Measurements from ENCODE around the gene PRKCE.

The PRKCE gene

GRCh38 chr2:45965871-45966498, 314.5 kb downstream of the PRKCE start:
- DNase-seq (ENCODE audit: low read depth) = no peak

GRCh38 chr2:45968946-45969584, 317.6 kb downstream of the PRKCE start:
- no peak for DNase-seq (ENCODE audit: low read depth)

GRCh38 chr2:45973426-45973825, 322.0 kb downstream of the PRKCE start:
- no peak for DNase-seq (ENCODE audit: low read depth)

GRCh38 chr2:45974056-45974455, 322.6 kb downstream of the PRKCE start:
- DNase-seq (ENCODE audit: low read depth) = no peak

DNA sequence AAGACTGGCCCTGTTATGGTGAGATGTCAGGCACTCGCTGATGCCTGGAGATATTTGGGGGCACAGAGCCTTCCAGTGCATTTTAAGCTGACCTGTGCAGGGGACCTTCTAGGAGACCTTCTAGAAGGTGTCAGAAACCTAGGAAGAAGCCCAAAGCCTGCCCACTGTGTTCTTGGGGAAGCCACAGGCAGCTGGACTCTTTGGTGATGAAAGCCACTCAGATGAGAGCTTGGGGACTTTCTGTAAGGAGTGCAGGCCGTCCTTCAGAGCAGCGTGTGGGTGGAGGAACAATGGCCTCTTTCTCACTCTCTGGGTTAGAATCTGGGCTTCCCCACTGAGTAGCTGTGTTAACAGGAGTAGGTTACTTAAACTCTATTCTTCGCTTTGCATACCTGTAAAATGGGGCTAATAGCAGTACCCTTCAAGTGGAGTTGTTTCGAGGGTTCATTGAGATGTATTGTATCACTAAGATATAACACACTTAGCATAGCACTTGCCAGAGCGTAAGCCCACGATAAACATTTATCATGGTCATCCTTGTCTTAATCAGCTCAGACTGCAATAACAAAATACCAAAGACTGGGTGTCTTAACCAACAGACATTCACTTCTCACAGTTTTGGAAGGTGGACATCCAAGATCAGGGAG, 323.4 kb downstream of the PRKCE start:
- no peak for DNase-seq (ENCODE audit: low read depth)

GRCh38 chr2:45975752-45976517, 324.5 kb downstream of the PRKCE start:
- DNase-seq (ENCODE audit: low read depth) = no peak

- no peak for DNase-seq (ENCODE audit: low read depth)
Observed at GRCh38 chr2:45978302-45978859, 326.9 kb downstream of the PRKCE start.

DNA sequence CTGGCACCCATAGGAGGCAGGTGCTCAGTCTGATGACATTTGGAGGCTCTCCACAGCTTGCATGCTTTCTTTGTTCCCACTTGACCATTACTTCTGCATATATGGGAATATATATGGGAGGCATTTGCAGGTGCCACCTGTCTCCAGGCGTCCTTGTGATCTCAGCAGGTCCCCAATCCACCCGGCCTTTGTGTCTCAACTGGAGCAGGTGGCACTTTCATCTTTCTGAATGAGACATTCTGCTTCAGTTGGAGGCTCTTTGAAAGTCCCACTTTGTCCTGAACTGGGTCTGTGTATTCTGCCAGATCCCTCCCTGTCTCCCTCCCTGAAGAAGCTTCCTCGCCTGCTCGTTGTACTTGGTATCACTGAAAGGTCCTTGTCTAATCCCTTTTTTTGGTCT, 327.6 kb downstream of the PRKCE start:
- DNase-seq (ENCODE audit: low read depth) = no peak

GRCh38 chr2:45980161-45980865, 328.8 kb downstream of the PRKCE start:
- DNase-seq (ENCODE audit: low read depth) = no peak

- no peak for DNase-seq (ENCODE audit: low read depth)
Observed at GRCh38 chr2:45981384-45981930, 330.0 kb downstream of the PRKCE start.

- DNase-seq (ENCODE audit: low read depth) = no peak
Observed at GRCh38 chr2:45982096-45982495, 330.6 kb downstream of the PRKCE start.

DNA sequence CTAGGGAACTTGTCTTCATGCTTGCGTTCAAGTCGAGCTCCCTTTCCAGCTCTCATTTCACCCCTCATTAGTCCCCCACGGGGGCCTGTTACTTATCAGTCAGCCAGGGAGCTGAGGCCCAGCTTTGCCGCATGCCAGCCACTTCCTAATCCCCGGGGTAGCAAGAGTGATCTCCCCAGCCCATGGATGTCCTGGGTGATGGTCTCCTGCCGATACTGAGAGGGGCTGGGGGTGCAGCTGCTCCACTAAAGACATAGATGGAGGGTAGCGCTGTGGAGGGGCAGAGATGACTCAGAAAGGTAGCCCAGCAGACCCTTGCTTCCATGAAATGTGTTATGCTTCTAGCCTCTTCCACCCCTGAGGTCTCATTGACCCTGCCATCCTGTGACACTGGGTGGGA, 331.7 kb downstream of the PRKCE start:
- no peak for DNase-seq (ENCODE audit: low read depth)

DNA sequence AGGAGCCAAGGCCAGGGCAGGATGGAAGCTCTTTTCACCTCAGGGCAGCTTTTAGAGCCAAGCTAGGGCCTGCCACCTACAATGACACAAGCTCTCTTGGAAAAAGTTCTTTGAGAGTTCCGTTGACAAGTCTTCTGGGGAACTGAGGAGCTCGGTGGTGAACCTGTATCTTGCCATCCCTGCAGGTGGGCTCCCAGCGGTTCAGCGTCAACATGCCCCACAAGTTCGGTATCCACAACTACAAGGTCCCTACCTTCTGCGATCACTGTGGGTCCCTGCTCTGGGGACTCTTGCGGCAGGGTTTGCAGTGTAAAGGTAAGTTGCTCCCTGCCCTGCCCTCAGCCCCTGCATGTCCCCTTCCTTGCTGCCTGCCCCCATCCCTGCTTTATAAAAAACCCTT, 332.9 kb downstream of the PRKCE start:
- DNase-seq (ENCODE audit: low read depth) = no peak

- DNase-seq (ENCODE audit: low read depth) = no peak
Observed at GRCh38 chr2:45984896-45985473, 333.5 kb downstream of the PRKCE start.

DNA sequence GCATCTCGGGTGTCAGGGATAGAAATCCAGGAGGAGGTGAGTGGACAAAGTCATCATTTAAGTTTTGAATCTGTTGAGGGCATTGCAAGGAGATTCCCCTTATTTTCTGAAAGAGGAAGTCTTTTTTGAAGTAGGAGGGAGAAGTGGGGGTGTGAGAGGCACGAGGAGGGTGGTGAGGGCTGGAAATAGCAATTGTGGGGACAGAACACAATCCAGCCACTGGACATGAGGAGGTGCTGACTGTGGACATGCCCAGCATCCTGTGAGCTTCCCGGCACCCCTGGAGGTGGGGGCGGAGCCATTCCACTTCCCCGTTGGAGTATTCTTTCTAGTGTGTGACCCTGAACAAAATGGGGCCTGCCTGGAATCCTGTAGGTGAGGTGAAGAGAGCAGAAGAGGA, 335.0 kb downstream of the PRKCE start:
- DNase-seq (ENCODE audit: low read depth) = no peak

DNA sequence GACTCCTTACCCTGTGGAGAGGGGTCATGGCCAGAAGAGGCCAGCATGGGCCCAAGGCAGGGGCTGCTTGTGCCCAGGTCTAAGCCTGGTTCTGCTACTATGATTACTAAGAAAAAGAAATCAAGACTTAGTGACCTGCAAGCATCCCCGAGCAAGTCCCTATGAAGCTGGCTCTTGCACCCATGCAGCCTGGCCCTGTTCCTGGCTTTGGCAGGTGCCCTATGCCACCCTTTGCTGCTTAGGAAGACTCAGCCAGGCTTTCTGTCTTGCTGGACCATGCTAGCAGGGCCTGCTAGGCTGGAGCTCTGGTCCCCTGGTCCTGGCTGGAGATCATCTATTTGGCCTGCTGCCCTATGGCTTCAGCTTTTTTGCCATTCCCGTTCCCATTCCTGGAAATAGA, 336.4 kb downstream of the PRKCE start:
- DNase-seq (ENCODE audit: low read depth) = no peak

DNA sequence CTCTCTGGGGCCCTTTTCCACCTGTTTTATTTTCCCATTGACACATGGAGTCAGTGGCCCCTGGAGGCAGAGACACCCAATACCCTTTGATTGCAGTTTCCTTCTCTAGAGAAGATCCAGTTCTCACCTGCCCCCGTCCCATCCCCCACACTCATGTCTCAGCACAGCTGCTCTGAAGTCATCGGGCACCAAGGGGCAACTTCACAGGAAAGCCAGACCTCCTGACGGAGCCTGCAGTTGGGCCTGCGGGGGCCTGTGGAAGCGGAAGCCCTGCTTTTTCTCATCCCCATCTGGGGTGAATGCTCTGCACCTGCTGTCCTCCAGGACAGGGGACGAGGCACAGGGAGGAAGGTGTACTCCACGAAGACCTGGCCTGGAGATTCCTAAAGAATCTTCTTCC, 337.4 kb downstream of the PRKCE start:
- no peak for DNase-seq (ENCODE audit: low read depth)

DNA sequence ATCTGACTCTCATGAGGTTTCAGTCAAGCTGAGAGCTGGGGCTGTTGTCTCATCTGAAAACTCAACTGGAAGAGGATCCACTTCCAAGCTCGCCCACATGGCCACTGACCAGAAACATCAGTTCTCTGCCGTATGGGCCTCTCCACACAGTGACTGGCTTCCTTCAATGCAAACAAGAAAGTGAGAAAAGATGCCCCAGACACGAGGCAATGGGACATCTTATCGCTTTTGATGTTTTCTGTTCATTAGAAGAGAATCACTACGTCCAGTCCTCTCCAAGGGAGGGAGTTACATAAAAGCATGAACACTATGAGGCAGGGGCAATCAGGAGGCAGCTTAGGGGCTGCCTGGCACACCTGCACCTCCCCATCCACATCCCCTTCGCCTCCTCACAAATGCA, 338.7 kb downstream of the PRKCE start:
- no peak for DNase-seq (ENCODE audit: low read depth)

DNA sequence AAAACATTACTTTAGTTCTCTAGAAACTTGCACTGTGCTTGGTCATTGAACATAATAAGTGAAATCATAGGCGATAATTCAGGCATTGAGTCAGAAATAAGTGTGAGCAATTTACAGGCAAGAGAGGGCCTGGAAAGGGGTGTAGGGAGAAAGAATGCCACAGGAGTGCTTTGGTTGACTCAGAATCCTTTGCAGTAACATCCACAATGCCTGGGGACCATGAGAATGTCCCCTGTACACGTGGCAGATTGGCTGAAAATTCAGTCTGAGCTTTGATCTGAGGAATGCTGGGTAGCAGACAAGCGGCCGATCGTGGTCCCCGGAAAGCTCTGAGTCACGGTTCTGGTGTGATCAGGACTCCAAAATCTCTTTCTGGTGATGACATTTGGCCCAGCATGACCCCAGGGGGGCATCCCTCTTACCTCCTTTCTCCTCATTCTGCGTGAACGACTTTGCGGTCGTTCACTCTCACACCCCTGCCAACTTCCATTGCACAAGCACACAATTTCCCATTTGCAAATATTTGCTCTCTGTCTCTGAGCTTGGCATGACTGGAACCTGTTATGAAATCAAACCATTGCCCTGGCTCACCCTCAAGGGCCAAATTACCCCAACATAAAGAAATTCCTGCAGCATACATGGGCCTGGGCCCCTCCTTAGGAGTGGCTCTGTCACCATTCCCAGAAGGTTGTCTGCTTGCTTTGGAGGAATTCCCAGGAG, 340.7 kb downstream of the PRKCE start:
- no peak for DNase-seq (ENCODE audit: low read depth)

DNA sequence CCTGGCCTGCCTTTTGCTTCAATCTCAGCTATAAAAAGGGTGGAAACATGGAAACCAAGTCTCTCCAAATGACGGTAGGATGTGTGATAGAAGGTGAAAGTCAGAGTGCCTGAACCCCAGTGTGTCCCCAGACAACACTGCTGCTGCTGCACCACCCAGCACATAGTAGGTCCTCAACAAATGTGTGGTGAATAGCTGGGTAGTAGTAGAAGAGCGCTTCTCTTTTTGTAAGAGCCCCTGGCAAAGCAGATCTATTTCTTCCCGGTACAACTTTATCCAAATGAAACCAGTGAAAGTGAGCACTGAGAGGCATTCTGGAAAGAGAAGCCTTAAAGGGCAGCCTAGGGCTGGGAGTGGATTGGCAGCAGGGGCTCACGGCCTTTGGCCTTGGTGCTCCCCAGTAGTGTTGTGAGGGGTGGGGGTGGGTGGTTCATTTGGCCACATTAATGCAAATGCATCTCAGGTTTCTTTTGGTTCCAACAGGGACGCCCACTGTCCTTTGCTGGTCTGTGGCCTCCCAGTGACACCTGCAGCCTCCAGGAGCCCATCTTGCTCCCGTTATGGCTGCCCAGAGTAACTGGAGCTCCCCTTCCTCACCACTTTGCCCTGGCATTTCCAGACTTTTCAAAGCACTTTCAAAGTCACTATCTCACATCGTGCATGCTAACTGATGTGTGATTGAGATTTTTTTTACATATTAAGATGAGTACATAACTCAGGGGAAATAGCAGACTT, 341.4 kb downstream of the PRKCE start:
- DNase-seq (ENCODE audit: low read depth) = no peak

All from activated T-cell treated with anti-CD3 and anti-CD28 coated beads for 1 hour (primary cell).